DND-41 (cell line): ENCODE measurements around the gene JAZF1.

ENCODE experiments used
- ATAC-seq: fragments of 200-7000 bp; cut with Tn5 transposase; 3 replicates; pipeline ENCODE4 v1.9.1; 2021; ENCODE audit warnings: low read depth; ENCODE audit not compliant: insufficient read depth
- DNase-seq: peaks from one replicate; pipeline ENCODE4 v3.0.0-alpha.2; 2020
- H2AFZ ChIP-seq: 2 replicates; pipeline ENCODE4 v1.6.0; 2012; ENCODE audit warnings: low read depth, low read length
- H3K27ac ChIP-seq: 2 replicates; pipeline ENCODE4 v1.5.1; 2012; ENCODE audit warnings: low read length, inconsistent platforms
- H3K27me3 ChIP-seq: fragments of 200-600 bp; sonication (generic); 2 replicates; pipeline ENCODE4 v1.6.0; 2012; ENCODE audit warnings: low read length, mild to moderate bottlenecking, inconsistent platforms; ENCODE audit not compliant: insufficient read depth, poor library complexity
- H3K36me3 ChIP-seq: 2 replicates; pipeline ENCODE4 v1.5.1; 2012; ENCODE audit warnings: low read length, inconsistent platforms; ENCODE audit not compliant: insufficient read depth
- H3K4me1 ChIP-seq: 2 replicates; pipeline ENCODE4 v1.5.1; 2012; ENCODE audit warnings: mild to moderate bottlenecking, low read length; ENCODE audit not compliant: insufficient read depth
- H3K4me2 ChIP-seq: 2 replicates; pipeline ENCODE4 v1.6.0; 2012; ENCODE audit warnings: mild to moderate bottlenecking, moderate library complexity, low read length, inconsistent platforms; ENCODE audit not compliant: insufficient read depth
- H3K4me3 ChIP-seq, 2 experiments: fragments of 200-600 bp in 1 of 2; shearing (Covaris generic) in 1 of 2; 2 replicates each; pipeline ENCODE4 v1.5.1; 2012 to 2016; ENCODE audit warnings: inconsistent platforms in 2 of 2, low read length in 2 of 2, mild to moderate bottlenecking in 2 of 2, low read depth in 1 of 2, moderate library complexity in 1 of 2
- H3K79me2 ChIP-seq: 2 replicates; pipeline ENCODE4 v1.6.0; 2012; ENCODE audit warnings: low read length, inconsistent platforms; ENCODE audit not compliant: insufficient read depth
- H3K9ac ChIP-seq: 2 replicates; pipeline ENCODE4 v1.6.0; 2012; ENCODE audit warnings: low read depth, mild to moderate bottlenecking, inconsistent platforms, low read length, moderate library complexity
- H3K9me3 ChIP-seq: 2 replicates; pipeline ENCODE4 v1.5.1; 2012; ENCODE audit warnings: low read length, moderate library complexity, mild to moderate bottlenecking, inconsistent platforms; ENCODE audit not compliant: insufficient read depth, severe bottlenecking
- H4K20me1 ChIP-seq: 2 replicates; pipeline ENCODE4 v1.6.0; 2012; ENCODE audit warnings: low read length; ENCODE audit not compliant: insufficient read depth
- EZH2 ChIP-seq: IDR thresholded peaks from 3 replicates; pipeline ENCODE4 v1.6.1; 2012; ENCODE audit warnings: borderline replicate concordance, low read depth, mild to moderate bottlenecking, moderate library complexity, low read length, inconsistent platforms; ENCODE audit not compliant: severe bottlenecking
- TF ChIP-seq, protein P1 (sequence below): IDR thresholded peaks from 2 replicates; pipeline ENCODE4 v1.5.1; 2012; ENCODE audit warnings: borderline replicate concordance, low read length, moderate library complexity, mild to moderate bottlenecking; ENCODE audit not compliant: poor library complexity, severe bottlenecking; ENCODE audit errors: extremely low read depth

Gene JAZF1

DNA sequence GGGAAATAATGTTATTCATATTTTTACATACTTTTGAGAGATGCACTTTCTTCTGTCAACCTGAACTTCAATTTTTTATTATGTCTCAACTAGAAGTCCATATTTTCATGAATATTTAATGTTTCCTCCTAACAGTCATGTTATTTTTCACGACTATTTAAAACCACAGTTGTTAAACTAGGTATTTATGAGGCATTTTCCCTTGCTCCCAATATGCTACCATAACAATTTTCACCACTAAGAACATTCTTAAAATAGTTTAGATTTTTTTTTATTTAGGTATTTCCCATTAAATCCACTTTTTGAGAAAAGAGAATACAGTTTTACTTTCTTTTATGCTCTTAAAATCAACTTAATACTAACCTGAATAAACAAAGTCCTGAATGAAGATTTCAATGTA is 89.4 kb downstream of the JAZF1 start:
- H3K4me3 ChIP-seq = no peak overlapping the region
- H3K9ac ChIP-seq = no peak overlapping the region
- no peaks in the 10 kb centered on the region for H3K36me3 ChIP-seq
- H3K4me1 ChIP-seq = peaks cover 2% of the 10 kb centered on the region; the same call in 1 of the 2 replicates
- DNase-seq (no peak), ATAC-seq (no peak)
- TF ChIP-seq, protein P1, sequence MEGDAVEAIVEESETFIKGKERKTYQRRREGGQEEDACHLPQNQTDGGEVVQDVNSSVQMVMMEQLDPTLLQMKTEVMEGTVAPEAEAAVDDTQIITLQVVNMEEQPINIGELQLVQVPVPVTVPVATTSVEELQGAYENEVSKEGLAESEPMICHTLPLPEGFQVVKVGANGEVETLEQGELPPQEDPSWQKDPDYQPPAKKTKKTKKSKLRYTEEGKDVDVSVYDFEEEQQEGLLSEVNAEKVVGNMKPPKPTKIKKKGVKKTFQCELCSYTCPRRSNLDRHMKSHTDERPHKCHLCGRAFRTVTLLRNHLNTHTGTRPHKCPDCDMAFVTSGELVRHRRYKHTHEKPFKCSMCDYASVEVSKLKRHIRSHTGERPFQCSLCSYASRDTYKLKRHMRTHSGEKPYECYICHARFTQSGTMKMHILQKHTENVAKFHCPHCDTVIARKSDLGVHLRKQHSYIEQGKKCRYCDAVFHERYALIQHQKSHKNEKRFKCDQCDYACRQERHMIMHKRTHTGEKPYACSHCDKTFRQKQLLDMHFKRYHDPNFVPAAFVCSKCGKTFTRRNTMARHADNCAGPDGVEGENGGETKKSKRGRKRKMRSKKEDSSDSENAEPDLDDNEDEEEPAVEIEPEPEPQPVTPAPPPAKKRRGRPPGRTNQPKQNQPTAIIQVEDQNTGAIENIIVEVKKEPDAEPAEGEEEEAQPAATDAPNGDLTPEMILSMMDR = no peak
- TF ChIP-seq EZH2 = no peak
- H3K4me2 ChIP-seq = no peak overlapping the region
- no peaks in the 10 kb centered on the region for H3K79me2 ChIP-seq
- no peak overlapping the region for H3K27ac ChIP-seq
- no peaks in the 10 kb centered on the region for H3K9me3 ChIP-seq
- no peaks in the 10 kb centered on the region; the same call in 1 of the 2 replicates for H4K20me1 ChIP-seq
- no peaks in the 10 kb centered on the region for H3K27me3 ChIP-seq
- H2AFZ ChIP-seq = no peak overlapping the region

DNA sequence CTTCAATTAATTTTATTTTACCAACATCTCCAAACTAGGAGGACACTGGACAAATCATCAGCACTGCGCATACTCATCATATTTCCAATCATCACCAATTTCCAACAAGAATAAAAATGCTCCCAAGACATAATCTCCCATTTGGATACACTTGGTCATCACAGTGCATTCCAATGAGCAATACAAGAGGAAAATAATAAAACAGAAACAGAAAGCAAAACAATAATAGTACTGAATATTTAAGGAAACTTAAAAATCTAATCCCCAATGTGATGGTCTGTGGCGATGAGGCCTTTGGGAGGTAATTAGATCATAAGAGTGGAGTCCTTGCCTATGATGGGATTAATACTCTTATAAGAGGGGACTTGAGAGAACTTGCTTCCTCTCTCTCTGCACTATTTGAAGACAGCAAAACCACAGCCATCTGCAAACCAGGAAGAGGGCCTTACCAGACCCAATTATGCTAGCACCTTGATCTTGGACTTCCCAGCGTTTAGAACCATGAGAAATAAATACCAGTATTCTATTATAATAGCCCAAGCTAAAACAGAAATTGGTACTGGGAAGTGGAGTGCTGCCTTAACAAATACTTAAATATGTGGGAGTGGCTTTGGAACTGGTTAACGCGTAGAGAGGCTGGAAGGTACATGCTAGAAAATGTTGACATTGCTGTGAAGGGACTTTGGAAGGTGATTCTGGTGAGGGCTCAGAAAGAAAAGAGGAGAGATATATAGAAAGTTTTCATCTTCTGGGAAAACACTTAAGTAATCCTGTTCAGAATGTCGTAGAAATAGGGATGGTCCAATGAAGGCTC is 91.5 kb downstream of the JAZF1 start:
- TF ChIP-seq EZH2 = no peak
- TF ChIP-seq, protein P1 = no peak

DNA sequence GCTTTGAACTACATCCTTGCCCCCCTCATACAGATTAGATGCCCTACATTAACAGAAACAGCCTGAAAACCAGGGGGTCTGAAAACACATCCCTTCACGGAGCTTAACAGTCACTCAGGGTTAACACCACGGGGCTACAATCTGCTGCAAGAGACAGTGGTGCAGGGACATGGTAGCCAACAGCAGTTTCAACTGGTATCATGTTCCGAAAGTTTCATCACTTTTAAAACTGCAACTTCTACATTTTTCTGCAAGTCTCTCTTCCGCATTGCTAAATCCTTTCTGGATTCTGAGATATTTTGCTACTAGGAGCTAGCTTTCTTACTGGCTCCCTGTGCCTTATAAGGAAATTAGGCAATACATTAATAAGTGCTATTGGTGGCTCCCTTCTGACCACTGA is 92.6 kb downstream of the JAZF1 start:
- DNase-seq (no peak), ATAC-seq (no peak)
- H3K79me2 ChIP-seq = no peaks in the 10 kb centered on the region
- H3K36me3 ChIP-seq = no peaks in the 10 kb centered on the region
- no peaks in the 10 kb centered on the region for H4K20me1 ChIP-seq
- no peak overlapping the region for H3K4me2 ChIP-seq
- no peak overlapping the region for H3K9ac ChIP-seq
- H3K27ac ChIP-seq = no peak overlapping the region
- no peaks in the 10 kb centered on the region for H3K27me3 ChIP-seq
- no peaks in the 10 kb centered on the region for H3K9me3 ChIP-seq
- no peak overlapping the region for H3K4me3 ChIP-seq
- no peak overlapping the region for H2AFZ ChIP-seq
- H3K4me1 ChIP-seq = peaks cover 2% of the 10 kb centered on the region; the same call in 1 of the 2 replicates
- TF ChIP-seq EZH2 = no peak

More for the DNA sequence above, 91.5 kb downstream of the JAZF1 start:
- H3K27me3 ChIP-seq = no peaks in the 10 kb centered on the region
- H3K4me3 ChIP-seq = no peak overlapping the region
- H3K27ac ChIP-seq = no peak overlapping the region
- H3K9me3 ChIP-seq = no peaks in the 10 kb centered on the region
- H2AFZ ChIP-seq = no peak overlapping the region
- no peak overlapping the region for H3K9ac ChIP-seq
- H4K20me1 ChIP-seq = no peaks in the 10 kb centered on the region
- H3K36me3 ChIP-seq = no peaks in the 10 kb centered on the region
- no peak overlapping the region for H3K4me2 ChIP-seq
- H3K4me1 ChIP-seq = peaks cover 2% of the 10 kb centered on the region; the same call in 1 of the 2 replicates
- no peaks in the 10 kb centered on the region for H3K79me2 ChIP-seq
- DNase-seq (no peak), ATAC-seq (peak; percentile 54; the same call in 2 of the 3 replicates)

DNA sequence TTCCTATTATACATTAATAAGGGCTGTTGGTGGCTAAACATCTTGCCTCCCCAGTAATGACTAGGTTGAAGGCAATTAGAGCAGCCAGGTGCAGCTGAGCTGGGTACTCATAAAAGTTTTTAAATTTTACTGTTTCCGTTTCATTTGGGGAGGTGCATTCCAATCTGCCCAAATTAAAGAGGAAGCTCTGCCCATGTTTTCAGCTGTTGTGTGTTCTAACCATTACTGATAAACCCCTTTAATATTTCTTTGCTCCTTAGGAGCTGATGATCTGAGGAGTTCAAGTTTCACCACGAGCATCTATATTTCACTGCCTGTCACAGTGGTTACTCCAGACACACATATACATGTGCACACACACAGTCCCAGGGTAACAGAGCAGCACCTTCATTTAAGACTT is 94.4 kb downstream of the JAZF1 start:
- Histone ChIP-seq H3K4me1 (peaks cover 2% of the 10 kb centered on the region; the same call in 1 of the 2 replicates), H3K27ac (no peak overlapping the region)

More for the DNA sequence above, 94.4 kb downstream of the JAZF1 start:
- H2AFZ ChIP-seq = no peak overlapping the region
- H3K4me3 ChIP-seq = no peak overlapping the region
- no peak overlapping the region for H3K9ac ChIP-seq
- H3K79me2 ChIP-seq = no peaks in the 10 kb centered on the region
- H3K27me3 ChIP-seq = no peaks in the 10 kb centered on the region
- H4K20me1 ChIP-seq = peaks cover 4% of the 10 kb centered on the region
- no peaks in the 10 kb centered on the region for H3K9me3 ChIP-seq
- ATAC-seq (no peak), DNase-seq (no peak)
- TF ChIP-seq, protein P1 = no peak
- TF ChIP-seq EZH2 = no peak
- no peak overlapping the region for H3K4me2 ChIP-seq
- H3K36me3 ChIP-seq = no peaks in the 10 kb centered on the region
